Tibial nerve (tissue), 4 donors: ENCODE measurements around the gene MATCAP1. TPM values are rescaled to one million over a fixed set of nuclear protein-coding genes. Genes with fewer than 3 reads are reported as not detected.
A peak's percentile ranks its signal among the peaks of the same experiment; 100 is the strongest.

Experiments
- DNase-seq, 2 donors: peaks; one replicate each; pipeline ENCODE4 v3.0.0-alpha.2; 2019; ENCODE audit warnings: low spot score in 2 of 2
- H3K27ac ChIP-seq, 4 donors: fragments of 200-600 bp; sonication (generic) in 3 of 4; one replicate each; pipeline ENCODE4 v1.5.1; 2017 to 2019; ENCODE audit warnings: mild to moderate bottlenecking in 1 of 4
- H3K27me3 ChIP-seq, 2 donors: fragments of 200-600 bp; sonication (generic) in 1 of 2; one replicate each; pipeline versions ENCODE4 v1.5.1 to v1.6.0; 2017 to 2019
- H3K36me3 ChIP-seq, 3 donors: fragments of 200-600 bp; sonication (generic); one replicate each; pipeline ENCODE4 v1.5.1; 2018 to 2019
- H3K4me1 ChIP-seq, 4 donors: fragments of 200-600 bp; sonication (generic) in 3 of 4; one replicate each; pipeline ENCODE4 v1.5.1; 2017 to 2019
- H3K4me3 ChIP-seq, 4 donors: fragments of 200-600 bp; sonication (generic) in 3 of 4; one replicate each; pipeline ENCODE4 v1.5.1; 2017 to 2019; ENCODE audit warnings: mild to moderate bottlenecking in 1 of 4, moderate library complexity in 1 of 4
- H3K9me3 ChIP-seq, 4 donors: fragments of 200-600 bp; sonication (generic) in 3 of 4; one replicate each; pipeline ENCODE4 v1.5.1; 2017 to 2019
- EP300 ChIP-seq, 2 donors: sonication (generic); formaldehyde crosslinking; IDR thresholded peaks; one replicate each; pipeline ENCODE4 v1.6.1; 2017; ENCODE audit warnings: antibody characterized with exemption in 2 of 2, mild to moderate bottlenecking in 1 of 2
- POLR2A ChIP-seq, 2 donors: fragments of 450-650 bp; IDR thresholded peaks; one replicate each; pipeline ENCODE4 v1.6.1; 2017; ENCODE audit warnings: antibody characterized with exemption in 2 of 2, mild to moderate bottlenecking in 2 of 2, moderate library complexity in 2 of 2
- WGBS, 2 donors: methylation state at CpG; one replicate each; pipeline ENCODE4 v1.1.5; 2018; 5-methylcytosine and 5-hydroxymethylcytosine counted together
- total RNA-seq, 4 donors: library from RNA; depleted of rRNA; stranded (reverse); fragments of >200 nt; gene quantifications; one replicate each; pipeline ENCODE4 v1.1.0, GENCODE V29; 2016
- TF ChIP-seq, protein P1 (sequence below), 5 experiments: fragments of 200-600 bp in 3 of 5; fragments of 450-650 bp in 2 of 5; sonication (generic) in 3 of 5; IDR thresholded peaks; one replicate each; pipeline ENCODE4 v1.5.1; 2016 to 2019; ENCODE audit warnings: antibody characterized with exemption in 5 of 5, mild to moderate bottlenecking in 3 of 5, moderate library complexity in 2 of 5

Gene MATCAP1
- total RNA-seq, 4 donors from 2014 or later, result 13.6 to 42.9 (median 18.9) TPM

DNA sequence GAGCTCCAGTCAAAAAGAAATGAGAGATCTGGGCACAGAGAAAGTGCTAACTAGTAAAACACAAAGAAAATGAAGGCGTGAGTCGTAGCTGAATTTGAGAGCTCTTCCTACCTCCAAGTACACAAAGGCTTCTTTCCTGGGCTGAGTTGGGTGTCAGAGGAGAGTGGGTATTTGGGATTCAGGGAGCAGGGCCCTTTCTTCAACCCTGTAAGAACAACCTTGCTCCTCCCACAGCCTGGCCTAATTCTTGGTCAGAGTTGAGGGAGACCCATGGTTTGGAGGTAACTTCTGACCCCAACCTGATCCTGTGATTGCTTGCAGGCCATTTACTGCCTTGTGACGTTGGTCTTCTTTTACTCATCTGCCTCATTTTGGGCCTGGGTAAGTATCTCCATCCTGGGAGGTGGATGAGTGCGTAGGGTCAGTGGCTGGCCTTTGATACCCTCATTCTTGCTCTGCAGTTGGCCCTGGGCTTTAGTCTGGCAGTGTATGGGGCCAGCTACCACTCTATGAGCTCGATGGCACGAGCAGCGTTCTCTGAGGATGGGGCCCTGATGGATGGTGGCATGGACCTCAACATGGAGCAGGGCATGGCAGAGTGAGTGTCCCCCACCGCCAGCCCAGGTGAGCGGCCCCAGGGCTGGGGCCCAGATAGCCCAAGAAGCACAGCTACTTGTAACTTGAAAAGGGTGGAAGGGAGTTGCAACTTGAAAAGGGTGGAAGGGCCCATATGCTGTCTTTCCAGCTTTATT, 44.4 kb upstream of the MATCAP1 start:
- H3K36me3 ChIP-seq, result peaks cover 0 to 60% (median 4%) of the 10 kb centered on the region in 3 donors
- no peak for TF ChIP-seq POLR2A (IDR thresholded peaks at IDR 0.05)
- TF ChIP-seq, protein P1, sequence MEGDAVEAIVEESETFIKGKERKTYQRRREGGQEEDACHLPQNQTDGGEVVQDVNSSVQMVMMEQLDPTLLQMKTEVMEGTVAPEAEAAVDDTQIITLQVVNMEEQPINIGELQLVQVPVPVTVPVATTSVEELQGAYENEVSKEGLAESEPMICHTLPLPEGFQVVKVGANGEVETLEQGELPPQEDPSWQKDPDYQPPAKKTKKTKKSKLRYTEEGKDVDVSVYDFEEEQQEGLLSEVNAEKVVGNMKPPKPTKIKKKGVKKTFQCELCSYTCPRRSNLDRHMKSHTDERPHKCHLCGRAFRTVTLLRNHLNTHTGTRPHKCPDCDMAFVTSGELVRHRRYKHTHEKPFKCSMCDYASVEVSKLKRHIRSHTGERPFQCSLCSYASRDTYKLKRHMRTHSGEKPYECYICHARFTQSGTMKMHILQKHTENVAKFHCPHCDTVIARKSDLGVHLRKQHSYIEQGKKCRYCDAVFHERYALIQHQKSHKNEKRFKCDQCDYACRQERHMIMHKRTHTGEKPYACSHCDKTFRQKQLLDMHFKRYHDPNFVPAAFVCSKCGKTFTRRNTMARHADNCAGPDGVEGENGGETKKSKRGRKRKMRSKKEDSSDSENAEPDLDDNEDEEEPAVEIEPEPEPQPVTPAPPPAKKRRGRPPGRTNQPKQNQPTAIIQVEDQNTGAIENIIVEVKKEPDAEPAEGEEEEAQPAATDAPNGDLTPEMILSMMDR (IDR thresholded peaks at IDR 0.05), result no peak
- TF ChIP-seq EP300 (IDR thresholded peaks at IDR 0.05), result no peak
- H3K9me3 ChIP-seq, result no peaks in the 10 kb centered on the region
- no peak overlapping the region for H3K27ac ChIP-seq
- H3K27me3 ChIP-seq, result no peaks in the 10 kb centered on the region
- no peak for DNase-seq
- H3K4me3 ChIP-seq, result peak overlapping the region in 3 of 4 donors; percentile 74 to 94 (median 84)
- WGBS, 2 donors, result 76 to 88% methylated on average over 8 to 9 of the region's 9 CpGs
- H3K4me1 ChIP-seq, result peaks cover 0 to 30% (median 10%) of the 10 kb centered on the region in 4 donors

GRCh38 chr16:67227567-67227921, 43.8 kb upstream of the MATCAP1 start:
- WGBS, 2 donors, result 13 to 15% methylated on average over 12 of the region's 12 CpGs
- Histone ChIP-seq H3K36me3 (peaks cover 0 to 59% (median 4%) of the 10 kb centered on the region in 3 donors), H3K27me3 (no peaks in the 10 kb centered on the region), H3K9me3 (no peaks in the 10 kb centered on the region), H3K4me3 (peak overlapping the region; percentile 74 to 94 (median 86)), H3K27ac (peak overlapping the region; percentile 9 to 92 (median 84)), H3K4me1 (peaks cover 0 to 30% (median 10%) of the 10 kb centered on the region in 4 donors)
- DNase-seq, result no peak
- TF ChIP-seq, protein P1 (IDR thresholded peaks at IDR 0.05), result no peak
- TF ChIP-seq EP300 (IDR thresholded peaks at IDR 0.05) (no peak), POLR2A (IDR thresholded peaks at IDR 0.05) (no peak)

DNA sequence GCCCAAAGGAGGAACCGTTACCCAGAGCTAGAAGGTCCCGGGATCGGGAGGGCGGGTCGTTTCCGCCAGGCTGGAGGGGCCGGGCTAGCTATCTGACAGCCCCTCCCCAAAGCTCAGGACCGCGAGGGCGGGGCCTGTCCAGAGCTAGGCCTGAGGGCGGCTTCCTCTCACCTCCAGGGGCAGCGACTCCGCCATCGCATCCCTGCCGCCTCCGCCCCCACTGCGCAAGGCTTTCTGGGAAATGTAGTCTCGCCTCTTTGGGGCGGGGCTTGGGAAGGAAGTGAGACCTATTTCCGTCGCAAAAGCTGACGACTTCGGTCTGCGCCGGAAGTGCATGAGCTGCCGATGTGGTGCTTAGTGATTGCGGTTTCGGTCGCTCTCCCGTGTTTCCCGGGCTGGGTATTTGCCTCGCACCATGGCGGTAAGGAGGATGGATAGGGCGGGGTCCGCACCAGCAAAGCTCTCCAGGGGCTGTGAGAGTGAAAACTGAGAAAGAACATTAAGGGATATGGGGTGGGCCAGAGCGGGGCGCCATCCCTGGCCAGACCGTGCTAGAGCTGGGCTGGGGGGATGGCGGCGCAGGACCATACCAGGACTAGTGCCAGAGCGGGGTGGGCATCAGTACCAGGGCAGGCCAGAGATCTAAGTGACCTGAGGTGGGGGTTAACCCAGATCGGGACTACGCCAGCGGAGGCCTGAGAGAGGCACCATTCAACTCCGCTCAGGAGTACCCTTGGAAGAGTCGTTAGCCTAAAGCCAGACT, 43.2 kb upstream of the MATCAP1 start, which contains the start of gene TMEM208:
Gene TMEM208 (plus strand): TSS at position 327 of the 763 bp plus-strand sequence. CDS start 89 bp downstream, at position 416.
- WGBS, 2 donors, result 0 to 1% methylated on average over 37 to 44 of the region's 46 CpGs
- H3K27me3 ChIP-seq, result no peaks in the 10 kb centered on the region
- peaks cover 0 to 57% (median 4%) of the 10 kb centered on the region in 3 donors for H3K36me3 ChIP-seq
- H3K4me1 ChIP-seq, result peaks cover 0 to 30% (median 10%) of the 10 kb centered on the region in 4 donors
- peak; percentile 95 to 98 for DNase-seq
- TF ChIP-seq POLR2A (IDR thresholded peaks at IDR 0.05) (peak; percentile 76 to 89), EP300 (IDR thresholded peaks at IDR 0.05) (peak; percentile 98 to 99)
- TF ChIP-seq, protein P1 (IDR thresholded peaks at IDR 0.05), result peak in 3 of 5 experiments; percentile 7 to 60 (median 49)
- peak within 1 kb of the TSS; percentile 21 to 92 (median 84) for H3K27ac ChIP-seq
- no peaks in the 10 kb centered on the region for H3K9me3 ChIP-seq
- peak within 1 kb of the TSS; percentile 74 to 94 (median 86) for H3K4me3 ChIP-seq

DNA sequence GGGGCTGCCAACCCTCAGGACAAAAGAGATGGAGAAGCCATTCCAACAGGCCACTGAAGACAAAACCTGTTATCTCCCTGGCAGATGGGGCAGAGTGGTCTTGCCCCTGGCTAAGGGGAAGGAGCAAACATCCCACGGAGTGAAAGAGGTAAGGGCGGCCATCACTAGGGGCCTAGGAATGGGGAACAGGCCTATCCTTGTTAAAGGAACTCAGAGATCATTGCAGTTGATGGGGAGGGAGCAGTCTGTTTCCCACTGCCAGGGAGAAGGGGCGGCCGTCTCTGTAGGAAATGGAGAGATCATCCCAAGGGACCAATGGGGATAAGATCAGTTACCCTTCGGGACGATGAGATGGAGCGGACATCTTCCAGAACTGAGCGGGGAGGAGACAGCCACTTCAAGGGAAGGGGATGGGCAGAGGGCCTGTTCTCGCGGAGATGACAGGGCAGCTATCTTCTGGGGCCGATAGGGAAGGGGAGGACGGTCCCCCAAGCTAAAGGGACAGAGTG, 42.6 kb upstream of the MATCAP1 start:
- Histone ChIP-seq H3K27me3 (no peaks in the 10 kb centered on the region), H3K4me3 (peak overlapping the region; percentile 74 to 94 (median 86)), H3K9me3 (no peaks in the 10 kb centered on the region), H3K36me3 (peaks cover 0 to 57% (median 0%) of the 10 kb centered on the region in 3 donors), H3K27ac (peak overlapping the region; percentile 21 to 92 (median 84)), H3K4me1 (peaks cover 0 to 30% (median 10%) of the 10 kb centered on the region in 4 donors)
- DNase-seq, result no peak
- TF ChIP-seq, protein P1 (IDR thresholded peaks at IDR 0.05), result no peak
- TF ChIP-seq EP300 (IDR thresholded peaks at IDR 0.05) (no peak), POLR2A (IDR thresholded peaks at IDR 0.05) (no peak)
- WGBS, 2 donors, result 5 to 6% methylated on average over 12 of the region's 12 CpGs
